Mucosa of descending colon (tissue), 3 donors: Measurements from ENCODE around the gene JAG2. TPM values are rescaled to one million over a fixed set of nuclear protein-coding genes. Genes with fewer than 3 reads are reported as not detected.

ENCODE experiments used
- ATAC-seq: fragments of 200-7000 bp; cut with Tn5 transposase; one replicate; pipeline ENCODE4 v1.9.1; 2020; ENCODE audit warnings: mild to moderate bottlenecking, moderate library complexity
- DNase-seq, 3 donors: peaks; one replicate each; pipeline ENCODE4 v3.0.0-alpha.2; 2020
- H3K36me3 ChIP-seq: fragments of 200-600 bp; one replicate; pipeline ENCODE4 v1.8.0; 2021; ENCODE audit warnings: low read depth, mild to moderate bottlenecking
- H3K4me1 ChIP-seq: fragments of 200-600 bp; one replicate; pipeline ENCODE4 v1.8.0; 2021; ENCODE audit warnings: low read depth, mild to moderate bottlenecking
- H3K4me3 ChIP-seq: fragments of 200-600 bp; one replicate; pipeline ENCODE4 v1.8.0; 2021; ENCODE audit warnings: mild to moderate bottlenecking
- H3K9me3 ChIP-seq: fragments of 200-600 bp; one replicate; pipeline ENCODE4 v1.8.0; 2021; ENCODE audit warnings: mild to moderate bottlenecking
- CTCF ChIP-seq: fragments of 200-600 bp; IDR thresholded peaks from one replicate; pipeline ENCODE4 v1.8.0; 2022; ENCODE audit warnings: antibody characterized with exemption, mild to moderate bottlenecking
- intact Hi-C, 2 donors: fragments of 100-400 bp; cut with DNase I in 1 of 2; cut with micrococcal nuclease in 1 of 2; formaldehyde crosslinking; loops; one replicate each; pipeline versions ENCODE4 v1.11.0 to v1.11.1; 2022; cut with DNase I, micrococcal nuclease
- total RNA-seq, 3 donors: library from RNA; stranded (reverse); fragmentation: NEBNext Ultra II Directional in 2 of 3; extraction: Animal tissue kit (Norgen Biotek cat#: 25700) in 2 of 3; gene quantifications; one replicate each; pipeline versions ENCODE4 v1.2.1 to v1.2.4, GENCODE V29; 2021 to 2023
- donor health status: DM: no; HTN: no; CAD: no; lungs with moderate emphysema.
- donor health status: DM: no; HTN: no; CAD: no.
- donor health status: DM: no; HTN: yes; CAD: no.

Gene JAG2
- total RNA-seq, 3 donors from 2014 or later: 5.6 to 8.2 (median 5.7) TPM

GRCh38 chr14:105169776-105170655, 1.4 kb upstream of the JAG2 start:
- TF ChIP-seq CTCF: no peak
- Histone ChIP-seq H3K9me3 (no peaks in the 10 kb centered on the region), H3K36me3 (no peaks in the 10 kb centered on the region), H3K4me1 (peaks cover 5% of the 10 kb centered on the region), H3K4me3 (no peak overlapping the region)
- ATAC-seq (no peak), DNase-seq (no peak)
- intact Hi-C loops: loop anchor here in 1 of 2 donors (10.0 kb wide), 1 partner anchor 75 kb away; no protein-coding TSS in a partner anchor

- intact Hi-C loops: loop anchor here in 1 of 2 donors (10.0 kb wide), 1 partner anchor 74 kb away; no protein-coding TSS in a partner anchor
- Histone ChIP-seq H3K9me3 (no peaks in the 10 kb centered on the region), H3K36me3 (no peaks in the 10 kb centered on the region), H3K4me1 (peaks cover 5% of the 10 kb centered on the region), H3K4me3 (no peak overlapping the region)
- peak; percentile 14 for TF ChIP-seq CTCF
- ATAC-seq (no peak), DNase-seq (peak in 1 of 3 donors; percentile 53)
These were observed 467 bp upstream of the JAG2 start for GRCh38 chr14:105168979-105169507.

- Histone ChIP-seq H3K4me3 (no peak overlapping the region), H3K9me3 (no peaks in the 10 kb centered on the region), H3K4me1 (peaks cover 5% of the 10 kb centered on the region), H3K36me3 (no peaks in the 10 kb centered on the region)
- no peak for TF ChIP-seq CTCF
- DNase-seq (no peak), ATAC-seq (no peak)
- intact Hi-C loops: loop anchor here in 1 of 2 donors (10.0 kb wide), 1 partner anchor 73 kb away; no protein-coding TSS in a partner anchor
These were observed 519 bp downstream of the JAG2 start for GRCh38 chr14:105168093-105168420.

GRCh38 chr14:105167303-105168092, 1.1 kb downstream of the JAG2 start:
- no peak for TF ChIP-seq CTCF
- peaks cover 5% of the 10 kb centered on the region for H3K4me1 ChIP-seq
- H3K36me3 ChIP-seq: no peaks in the 10 kb centered on the region
- ATAC-seq (peak; percentile 29), DNase-seq (peak in 1 of 3 donors; percentile 56)
- no peaks in the 10 kb centered on the region for H3K9me3 ChIP-seq
- no peak overlapping the region for H3K4me3 ChIP-seq
- intact Hi-C loops: loop anchor here in 1 of 2 donors (10.0 kb wide), 1 partner anchor 73 kb away; no protein-coding TSS in a partner anchor

GRCh38 chr14:105166571-105167302, 1.8 kb downstream of the JAG2 start:
- H3K9me3 ChIP-seq: no peaks in the 10 kb centered on the region
- peaks cover 5% of the 10 kb centered on the region for H3K4me1 ChIP-seq
- no peaks in the 10 kb centered on the region for H3K36me3 ChIP-seq
- ATAC-seq (no peak), DNase-seq (no peak)
- TF ChIP-seq CTCF: no peak
- no peak overlapping the region for H3K4me3 ChIP-seq
- intact Hi-C loops: loop anchor here in 1 of 2 donors (10.0 kb wide), 1 partner anchor 72 kb away; no protein-coding TSS in a partner anchor
